ENCODE measurements around the gene EHMT2.

EHMT2 gene

DNA sequence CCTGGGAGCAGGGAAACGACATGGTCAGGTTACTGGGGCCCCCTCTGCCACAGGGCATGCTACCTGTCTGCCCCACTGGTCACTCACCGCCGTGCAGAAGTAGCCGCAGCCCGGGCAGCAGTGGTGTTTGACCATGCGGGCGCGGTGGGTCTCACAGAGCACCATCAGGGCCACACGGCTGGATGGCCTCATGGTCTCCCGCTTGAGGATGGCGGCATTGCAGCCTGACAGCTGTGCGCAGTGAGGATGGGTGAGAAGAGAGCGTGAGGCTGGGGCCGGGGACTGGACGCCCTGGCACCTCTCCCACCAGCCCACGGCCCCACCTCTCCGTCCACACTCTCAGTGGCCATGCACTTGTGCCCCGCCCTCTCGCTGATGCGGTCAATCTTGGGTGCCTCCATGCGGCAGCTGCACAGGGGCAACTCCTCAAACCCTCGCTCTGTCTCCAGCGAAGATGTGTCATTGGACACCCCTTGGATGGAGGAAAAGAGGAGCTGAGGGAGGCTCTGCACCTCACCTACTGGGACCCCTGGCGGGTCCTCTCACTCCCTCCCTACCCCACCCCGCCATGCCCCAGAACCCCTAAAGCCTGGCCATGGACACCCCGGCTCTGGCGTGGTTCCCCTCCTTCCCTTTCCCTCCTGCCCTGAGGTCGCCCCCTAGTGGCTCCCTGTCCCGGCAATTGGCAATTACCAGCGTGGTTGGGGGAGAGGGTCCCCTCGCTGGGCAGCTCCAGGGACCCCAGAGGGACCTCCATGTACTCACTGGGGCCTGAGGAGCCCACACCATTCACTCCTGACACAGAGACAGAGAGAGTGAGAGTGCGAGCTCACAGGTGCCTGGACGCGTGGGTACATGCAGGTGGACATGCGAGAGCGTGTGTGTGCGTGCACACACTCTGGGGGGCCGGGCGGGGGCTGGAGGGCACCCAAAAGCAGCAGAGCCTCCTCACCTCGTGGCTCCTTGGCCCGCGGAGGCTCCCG, 8.9 kb downstream of the EHMT2 start:
- FAIRE-seq: no peak

DNA sequence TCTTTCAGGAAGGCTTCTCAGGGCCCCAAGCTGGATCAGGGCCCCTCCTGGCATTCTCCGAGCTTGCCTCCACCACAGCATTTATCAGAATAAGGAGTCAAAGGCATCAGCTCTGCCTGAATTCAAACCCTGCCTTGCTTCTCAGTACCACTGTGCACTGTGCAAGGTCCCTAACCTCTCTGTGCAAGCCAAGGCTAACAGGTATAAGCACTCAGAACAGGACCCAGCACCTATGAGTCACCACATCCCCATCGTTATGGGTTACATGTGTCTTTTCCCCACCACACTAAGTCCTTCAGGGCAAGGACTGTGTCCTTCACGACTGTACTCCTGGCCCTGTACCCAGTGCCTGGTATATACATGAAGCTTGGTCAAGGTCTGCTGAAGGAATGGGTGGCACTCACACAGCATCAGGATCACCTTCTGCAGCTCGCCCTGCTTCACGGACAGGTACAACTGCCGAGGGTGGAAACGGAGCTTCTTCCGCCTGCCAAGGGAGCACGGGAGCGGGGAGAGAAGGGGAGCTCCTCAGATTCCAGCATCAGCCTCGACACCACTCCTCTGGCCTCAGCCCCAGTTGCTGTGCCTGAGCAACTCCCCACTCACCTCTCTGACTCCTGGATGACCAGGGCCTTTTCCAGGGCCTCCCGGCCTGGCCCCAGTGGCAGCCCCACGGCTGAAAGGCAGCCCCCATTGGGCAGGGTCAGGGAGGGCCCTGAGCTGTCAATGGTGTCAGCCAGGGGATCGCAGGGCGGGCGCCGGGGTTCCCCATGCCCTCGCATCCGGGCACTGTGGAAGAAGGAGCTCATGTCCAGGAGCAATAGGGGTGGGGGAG, 10.1 kb downstream of the EHMT2 start:
- FAIRE-seq: no peak

DNA sequence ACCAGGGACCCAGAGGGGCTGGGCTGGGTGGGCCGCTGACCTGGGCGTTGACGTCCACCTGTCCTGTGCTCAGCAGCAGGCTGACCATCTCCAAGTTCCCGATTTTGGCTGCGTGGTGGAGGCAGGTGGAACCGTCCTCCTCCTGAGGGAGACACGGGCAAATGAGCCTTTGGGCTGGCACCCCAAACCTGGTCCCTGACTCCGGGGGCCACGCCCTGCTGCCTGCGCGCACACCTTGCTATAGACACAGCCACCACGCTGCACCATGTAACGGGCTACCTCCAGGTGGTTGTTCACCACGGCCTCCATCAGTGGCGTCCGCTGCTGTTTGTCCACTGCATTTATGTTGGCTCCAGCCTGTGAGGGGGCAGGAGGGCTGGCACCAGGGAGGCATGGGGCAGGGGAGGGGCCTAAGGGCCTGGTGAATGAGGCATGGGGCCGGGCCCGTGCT, 10.9 kb downstream of the EHMT2 start:
- no peak for FAIRE-seq

DNA sequence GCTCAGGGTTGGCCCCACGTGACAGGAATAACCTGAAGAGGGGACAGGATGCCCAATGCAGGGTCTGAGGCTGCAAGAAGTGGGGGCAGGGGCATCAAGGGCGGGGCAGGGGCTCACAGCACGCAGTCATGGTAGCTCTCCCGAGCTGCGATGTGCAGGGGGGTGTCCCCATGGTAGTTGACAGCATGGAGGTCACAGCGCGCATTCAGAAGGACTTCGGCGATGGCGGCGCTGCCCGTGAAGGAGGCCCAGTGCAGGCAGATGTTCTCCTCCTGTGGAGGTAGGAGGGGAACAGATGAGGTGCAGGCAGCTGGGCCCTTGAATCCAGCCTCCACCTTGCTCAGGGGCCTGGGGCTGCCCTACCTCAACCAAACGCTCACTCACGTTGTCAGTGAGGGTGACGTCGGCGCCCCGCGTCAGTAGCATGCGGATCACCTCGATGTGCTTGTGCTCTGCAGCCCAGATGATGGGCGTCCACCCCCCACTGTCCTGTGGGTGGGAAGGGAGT, 12.9 kb downstream of the EHMT2 start:
- FAIRE-seq: no peak

DNA sequence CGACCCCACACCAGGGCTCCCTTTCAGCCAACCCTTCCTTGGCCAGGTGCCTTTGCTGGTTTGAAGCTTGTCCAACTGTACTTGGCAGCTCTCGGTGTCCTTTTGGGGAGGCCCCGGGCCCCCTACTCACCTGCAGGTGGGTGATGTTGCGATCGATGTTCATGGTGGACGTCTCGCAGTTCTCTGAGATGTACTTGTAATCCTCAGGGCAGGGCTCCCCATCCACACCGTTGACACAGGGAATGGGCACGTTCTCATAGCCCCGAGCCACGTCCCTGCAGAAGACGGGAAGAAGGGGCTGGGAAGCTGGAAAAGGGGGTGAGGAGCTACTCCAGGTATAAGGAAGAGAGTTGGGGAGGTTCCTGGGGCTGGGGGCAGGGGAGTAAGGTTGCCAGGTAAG, 13.8 kb downstream of the EHMT2 start:
- no peak for FAIRE-seq

DNA sequence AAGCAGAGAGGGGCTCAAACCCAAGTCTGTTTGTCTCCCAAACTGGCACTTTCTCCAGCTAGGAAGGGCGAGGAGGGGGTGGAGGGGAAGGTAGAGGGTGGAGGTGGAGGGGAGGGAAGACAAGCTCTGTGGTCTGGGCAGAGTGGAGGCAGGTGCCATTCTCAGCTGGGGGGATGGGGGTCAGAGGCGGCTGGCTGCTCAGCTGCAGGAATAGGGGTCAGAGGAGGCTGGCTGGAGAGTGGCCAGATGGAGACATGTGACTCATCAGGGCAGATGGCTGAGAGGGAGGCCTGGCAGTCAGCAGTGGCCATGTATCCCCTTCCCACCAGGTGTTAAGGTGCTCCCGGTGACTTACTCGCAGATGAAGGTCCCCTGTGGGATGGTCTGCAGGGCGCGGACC, 15.2 kb downstream of the EHMT2 start:
- FAIRE-seq: no peak

DNA sequence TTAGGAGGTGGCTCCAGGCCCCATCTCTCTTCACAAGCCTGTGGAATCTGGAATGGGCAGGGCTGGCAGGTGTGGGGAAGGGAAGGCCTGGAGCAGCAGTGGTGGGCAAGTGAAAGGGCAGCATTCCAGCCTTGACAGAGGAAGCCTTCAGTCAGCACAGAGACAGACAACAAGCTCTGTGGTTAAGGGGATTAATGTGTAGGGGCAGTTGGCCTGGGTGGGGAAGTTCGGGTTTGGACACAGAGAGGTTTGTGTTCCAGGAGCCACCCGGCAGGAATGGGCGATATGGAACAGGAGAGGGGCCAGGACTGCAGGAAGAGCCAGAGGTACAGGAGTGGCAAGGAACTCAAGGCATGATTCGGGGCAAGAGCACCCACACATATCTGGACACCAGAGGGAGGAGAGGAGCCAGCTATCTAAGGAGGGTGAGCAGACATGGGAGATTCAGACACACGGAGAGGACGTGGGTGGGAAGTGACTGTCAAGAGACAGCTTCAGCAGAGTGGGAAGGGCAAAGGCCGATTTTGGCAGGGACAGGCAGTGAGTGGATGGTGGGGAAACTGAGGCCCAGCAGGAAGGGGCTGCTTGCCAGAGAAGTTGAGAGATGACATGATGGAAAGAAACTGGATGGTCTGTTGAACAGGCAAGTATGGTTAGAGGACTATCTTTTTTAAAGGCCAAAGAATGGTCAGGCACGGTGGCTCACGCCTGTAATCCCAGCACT, 16.2 kb downstream of the EHMT2 start:
- FAIRE-seq: no peak

DNA sequence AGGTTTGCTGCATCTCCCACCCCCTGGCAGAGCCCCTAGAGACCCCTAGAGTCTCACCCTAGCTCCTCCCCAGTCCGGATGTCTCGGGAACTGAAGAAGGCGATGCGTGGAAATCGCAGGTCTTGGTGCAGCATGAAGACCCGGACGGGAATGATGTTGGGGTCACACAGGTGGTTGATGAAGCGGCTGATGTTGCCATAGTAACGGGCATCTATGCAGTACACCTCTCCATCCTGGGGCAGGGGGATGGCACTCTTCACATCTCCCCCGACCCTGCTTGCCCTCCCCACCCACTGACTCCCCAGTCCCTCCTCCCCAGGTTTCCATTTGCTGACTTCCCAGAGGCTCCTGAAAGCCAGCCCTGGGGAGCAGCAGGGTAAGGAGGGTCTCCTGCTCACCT, 16.9 kb downstream of the EHMT2 start:
- no peak for FAIRE-seq

DNA sequence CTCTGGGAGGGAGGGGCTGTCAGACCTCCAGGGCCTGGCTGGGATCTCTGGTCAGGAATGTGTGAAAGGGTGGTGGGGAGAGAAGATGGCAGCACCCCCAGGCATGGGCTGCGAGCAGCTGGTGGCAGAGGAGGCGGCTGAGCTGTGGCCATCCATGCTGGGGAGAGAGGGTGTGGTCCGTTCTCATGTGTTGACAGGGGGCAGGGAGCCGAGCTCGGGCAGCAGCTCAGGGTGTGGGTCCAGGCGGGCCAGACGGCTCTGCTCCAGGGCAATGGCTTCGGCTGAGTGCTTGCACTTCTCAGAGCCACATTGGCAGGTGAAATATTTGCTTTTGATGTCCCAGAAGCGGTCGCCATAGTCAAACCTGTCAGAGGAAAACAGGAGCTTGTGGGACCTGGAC, 17.6 kb downstream of the EHMT2 start:
- no peak for FAIRE-seq

DNA sequence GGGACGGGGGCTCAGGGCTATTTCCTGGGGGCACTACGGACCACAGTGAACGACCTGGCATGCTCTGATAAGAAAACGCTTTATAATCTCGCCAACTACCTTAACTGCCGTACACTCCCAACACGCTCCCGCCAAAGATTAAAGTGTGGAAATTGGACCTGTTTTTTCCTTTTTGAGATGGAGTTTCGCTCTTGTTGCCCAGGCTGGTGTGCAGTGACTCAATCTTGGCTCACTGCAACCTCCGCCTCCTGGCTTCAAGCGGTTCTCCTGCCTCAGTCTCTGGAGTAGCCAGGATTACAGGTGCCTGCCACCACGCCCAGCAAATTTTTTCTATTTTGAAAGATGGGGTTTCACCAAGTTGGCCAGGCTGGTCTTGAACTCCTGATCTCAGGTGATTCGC, 18.4 kb downstream of the EHMT2 start:
- no peak for FAIRE-seq

DNA sequence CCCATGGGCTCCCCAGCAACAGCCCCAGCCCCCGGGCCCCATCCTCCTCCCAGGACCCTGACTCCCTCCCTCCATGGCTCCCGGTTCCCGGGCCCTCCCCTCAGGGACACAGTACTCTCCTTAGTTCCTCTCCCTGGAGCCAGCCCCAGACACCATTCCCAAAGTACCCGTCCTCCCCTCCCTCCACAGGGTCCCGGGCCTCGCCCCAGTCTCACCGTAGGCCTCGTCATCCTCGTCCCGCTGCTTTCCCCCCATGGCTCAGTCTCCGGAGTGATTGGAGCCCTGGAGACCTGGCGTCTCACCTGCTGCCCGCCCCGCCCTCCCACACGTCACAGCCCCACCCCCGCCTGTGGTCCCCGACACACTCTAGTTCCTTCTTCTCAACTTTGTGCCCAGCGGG, 18.8 kb downstream of the EHMT2 start, which contains the start of gene SLC44A4:
SLC44A4 (minus strand) TSS at position 272 of the 400 bp plus-strand sequence; CDS start at position 255, 17 bp downstream.
- no peak for FAIRE-seq

DNA sequence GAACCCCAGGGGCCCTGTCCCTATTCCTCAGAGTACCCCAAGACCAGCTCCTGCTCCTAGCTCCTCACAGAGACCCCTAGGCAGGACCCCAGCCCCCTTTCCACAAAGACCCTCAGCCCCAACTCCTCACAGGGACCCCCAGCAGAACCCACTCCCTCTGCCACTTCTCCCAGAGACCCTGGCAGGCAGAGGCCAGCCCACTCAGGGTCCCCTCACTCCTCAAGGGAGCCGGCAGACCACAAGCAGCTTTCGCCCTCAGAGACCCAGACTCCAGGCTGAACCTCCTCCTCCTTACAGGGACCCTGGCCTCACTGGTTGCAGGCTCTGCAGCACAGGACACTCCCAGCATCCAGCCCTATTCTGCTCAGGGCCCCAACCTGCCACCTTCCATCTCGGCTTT, 19.3 kb downstream of the EHMT2 start:
- no peak for FAIRE-seq

DNA sequence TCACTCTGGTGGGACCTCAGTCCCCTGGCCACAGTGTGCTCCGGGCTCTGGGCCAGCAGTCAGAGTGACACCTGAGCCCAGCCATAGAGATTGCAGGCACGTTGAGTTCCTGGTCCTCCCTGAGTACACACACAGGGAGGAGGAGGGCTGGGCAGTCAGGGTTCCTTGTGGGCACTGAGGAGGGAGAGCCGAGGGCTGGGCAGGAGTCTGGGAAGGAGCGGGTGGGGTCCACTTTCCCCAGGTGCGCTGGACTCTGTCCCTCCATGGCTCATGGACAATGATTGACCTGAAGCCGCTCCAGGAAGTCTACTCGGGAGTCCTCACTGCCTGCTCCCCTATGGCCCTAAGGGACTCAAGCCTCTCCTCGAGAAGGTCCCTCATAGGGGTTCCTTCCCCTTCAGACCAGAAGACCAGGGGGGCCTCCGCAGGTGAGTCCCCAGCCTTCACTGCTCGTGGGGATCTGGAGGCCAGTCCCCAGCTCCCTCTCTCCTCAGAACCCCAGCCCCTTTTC, 19.8 kb downstream of the EHMT2 start:
- no peak for FAIRE-seq

DNA sequence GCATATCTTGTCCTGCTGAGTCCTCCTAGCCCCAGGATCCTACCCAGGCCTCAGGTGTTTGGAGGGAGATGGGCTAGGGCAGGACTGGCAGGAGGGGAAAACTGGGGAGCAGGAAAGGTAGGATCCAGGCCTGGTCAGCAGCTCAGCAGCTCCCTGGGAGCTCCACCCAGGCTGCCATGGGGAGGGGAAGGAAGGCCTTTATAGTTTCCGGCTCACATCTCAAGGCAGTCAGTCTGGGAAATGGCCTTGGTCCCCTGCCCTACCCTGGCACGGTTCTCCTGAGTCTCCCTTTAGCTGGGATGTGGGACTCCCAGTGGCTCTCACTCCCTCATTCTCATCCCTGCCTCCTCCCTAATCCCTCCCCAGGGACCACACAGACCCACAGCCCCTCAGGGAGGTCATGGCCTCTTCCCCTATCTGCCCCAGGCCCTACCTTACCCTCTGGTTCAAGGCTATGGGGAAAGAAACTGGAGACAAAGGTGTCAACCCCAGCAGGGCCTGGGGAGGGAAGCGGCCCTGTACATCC, 20.3 kb downstream of the EHMT2 start:
- no peak for FAIRE-seq

DNA sequence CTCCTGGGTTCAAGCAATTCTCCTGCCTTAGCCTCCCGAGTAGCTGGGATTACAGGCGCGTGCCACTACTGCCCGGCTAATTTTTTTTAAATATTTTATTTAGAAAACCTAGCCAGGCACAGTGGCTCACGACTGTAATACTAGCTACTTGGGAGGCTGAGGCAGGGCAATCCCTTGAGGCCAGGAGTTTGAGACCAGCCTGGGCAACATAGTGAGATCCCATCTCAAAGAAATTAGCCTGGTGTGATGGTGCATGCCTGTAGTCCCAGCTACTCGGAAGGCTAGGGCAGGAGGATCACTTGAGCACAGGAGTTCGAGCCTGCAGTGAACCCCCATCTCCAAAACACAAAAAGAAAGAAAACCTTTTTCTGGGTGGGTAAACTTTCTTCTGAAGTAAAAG, 21.1 kb downstream of the EHMT2 start:
- no peak for FAIRE-seq

DNA sequence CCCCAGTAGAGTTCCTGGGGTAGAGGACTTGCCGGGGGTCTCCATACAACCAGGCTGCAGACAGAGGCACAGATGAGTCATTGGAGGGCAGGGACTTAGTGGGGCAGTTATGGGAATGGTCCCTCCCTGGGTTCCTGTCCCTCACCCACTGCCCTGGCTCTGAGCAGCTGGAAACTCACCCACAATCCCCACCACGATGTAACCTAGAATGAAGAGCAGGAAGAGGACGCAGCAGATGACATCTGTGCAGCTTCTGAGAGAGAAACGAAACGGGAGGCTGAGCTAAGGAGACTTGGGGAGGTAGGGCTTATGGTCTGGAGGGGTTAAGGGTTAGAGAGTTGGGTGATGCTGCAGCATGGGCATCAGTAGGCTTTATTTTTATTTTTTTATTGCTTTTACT, 21.6 kb downstream of the EHMT2 start:
- no peak for FAIRE-seq

DNA sequence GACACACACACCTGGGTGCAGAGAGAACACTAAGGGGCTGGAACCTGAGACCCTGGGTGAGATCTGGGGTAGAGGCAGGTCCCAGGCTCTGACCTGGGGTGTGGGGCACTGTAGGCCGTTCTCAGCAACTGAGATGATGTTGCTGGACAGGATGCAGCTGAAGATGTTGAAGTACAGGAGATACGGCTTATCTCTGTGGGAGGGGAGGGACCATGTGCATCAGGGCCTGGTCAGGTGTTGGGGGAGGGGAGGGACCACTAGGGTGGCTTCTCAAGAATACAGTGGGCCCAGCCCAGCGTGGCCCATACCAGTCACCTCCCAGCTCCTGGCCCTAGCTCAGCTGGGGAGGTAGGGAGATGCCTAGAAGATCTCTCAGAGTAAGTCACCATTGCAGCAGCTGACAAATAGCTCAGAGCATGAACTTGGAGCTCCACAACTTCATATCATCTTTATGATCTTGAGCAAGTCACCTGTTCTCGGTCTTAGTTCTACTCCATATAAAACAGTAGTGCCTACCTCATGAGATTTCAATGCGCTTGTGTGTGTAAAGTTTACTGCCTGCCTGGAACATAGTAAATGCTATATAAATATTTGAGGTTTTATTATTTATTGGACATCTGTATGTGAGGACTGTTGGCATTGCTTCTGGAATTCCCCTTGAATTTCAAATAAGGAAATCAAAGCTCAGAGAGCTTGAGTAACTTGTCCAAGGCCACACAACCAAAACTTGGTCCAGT, 22.5 kb downstream of the EHMT2 start:
- FAIRE-seq: no peak

DNA sequence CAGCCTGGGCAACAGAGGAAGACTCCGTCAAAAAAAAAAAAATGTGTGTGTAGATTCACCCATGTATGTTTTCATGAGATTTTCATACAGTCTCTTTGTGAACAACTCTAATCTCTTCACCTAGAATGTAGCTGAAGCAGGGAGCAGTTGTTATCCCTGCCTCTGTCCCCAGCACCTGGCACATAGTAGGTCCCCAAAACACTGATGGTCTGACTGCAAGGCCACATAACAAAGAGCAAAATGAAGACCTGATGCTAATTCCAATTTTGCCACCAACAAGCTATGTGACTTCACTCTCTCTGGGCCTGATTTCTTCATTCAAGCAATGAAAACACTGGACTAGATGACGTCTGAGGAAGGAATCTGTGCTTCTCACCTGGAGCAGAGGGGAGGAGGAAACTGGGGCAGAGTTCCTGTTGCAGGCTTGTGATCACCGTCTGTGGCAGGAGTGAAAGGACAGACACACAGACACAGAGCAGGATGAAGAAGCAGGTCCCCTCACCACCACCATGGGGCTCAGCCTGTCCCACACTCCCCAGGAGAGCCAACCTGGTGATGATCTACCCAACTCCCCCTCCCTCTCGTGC, 23.3 kb downstream of the EHMT2 start:
- FAIRE-seq: no peak

DNA sequence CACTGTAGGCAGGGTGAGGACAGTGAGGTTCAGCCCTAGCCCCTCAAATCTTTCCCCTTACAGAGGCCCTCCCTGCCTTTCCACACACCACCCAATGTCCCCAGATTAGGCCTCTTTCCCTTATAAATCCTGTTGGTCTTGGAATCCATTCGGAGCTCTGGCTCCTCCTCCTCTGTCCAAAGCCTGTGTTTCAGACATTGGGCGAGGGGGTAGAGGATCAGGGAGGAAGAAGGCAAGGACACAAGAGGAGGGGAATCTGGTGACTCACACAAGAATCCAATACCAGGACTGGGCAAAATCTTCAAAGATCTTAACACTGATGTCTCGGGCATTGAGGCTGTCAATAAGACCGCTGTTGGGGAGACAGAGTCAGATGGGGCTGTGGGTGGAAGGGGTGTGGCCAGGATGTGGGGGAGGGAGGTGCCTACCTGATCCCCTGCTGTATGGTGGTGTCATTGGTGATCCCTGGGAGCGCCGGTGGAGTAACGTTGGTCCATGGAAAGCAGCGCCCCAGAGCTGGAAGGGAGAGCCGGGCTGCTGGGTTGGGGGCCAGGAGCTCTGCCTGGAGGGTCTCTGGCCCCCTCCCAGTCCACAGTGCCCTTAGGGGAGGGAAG, 26.3 kb downstream of the EHMT2 start:
- no peak for FAIRE-seq

DNA sequence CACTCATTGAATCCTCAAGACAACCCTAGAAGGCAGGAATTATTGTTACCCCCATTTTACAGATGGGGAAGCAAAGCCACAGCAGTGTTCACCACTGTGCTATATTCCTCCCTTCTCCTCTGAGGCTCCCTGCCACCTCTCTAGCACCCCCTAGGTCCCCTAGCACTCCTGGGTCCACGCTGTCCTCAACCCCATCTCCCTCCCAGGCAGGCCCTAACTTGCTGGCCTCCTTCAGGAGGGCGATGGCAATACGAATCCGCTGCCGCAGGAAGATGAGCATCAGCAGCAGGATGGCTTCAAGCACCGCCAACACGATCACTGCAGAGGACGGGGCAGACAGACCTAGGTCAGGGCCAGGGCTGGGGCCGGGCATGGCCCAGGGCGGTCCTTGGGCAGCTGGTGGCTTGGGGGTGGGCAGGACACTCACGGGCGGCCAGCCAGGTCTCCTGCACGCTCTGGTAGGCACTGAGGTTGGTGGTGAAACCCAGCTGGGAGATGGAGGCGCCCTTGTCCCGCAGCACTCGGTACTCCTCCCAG, 27.0 kb downstream of the EHMT2 start:
- FAIRE-seq: no peak

Data from colon (tissue), 2 donors.